LNCaP clone FGC (cell line): ENCODE data around the gene MTF2.

Experiments
- DNase-seq: peaks from one replicate; pipeline ENCODE4 v3.0.0-alpha.2; 2011; ENCODE audit warnings: low read depth
- H3K4me3 ChIP-seq: 2 replicates; pipeline ENCODE4 v1.5.1; 2011; ENCODE audit warnings: mild to moderate bottlenecking, low read depth, low read length, control low read depth
- CTCF ChIP-seq: IDR thresholded peaks from 2 replicates; pipeline ENCODE4 v1.5.1; 2012; ENCODE audit warnings: mild to moderate bottlenecking; ENCODE audit not compliant: control insufficient read depth, insufficient read depth; ENCODE audit errors: extremely low read depth

MTF2 gene

GRCh38 chr1:93111561-93111960 lies 32.5 kb downstream of the MTF2 start:
- no peak for TF ChIP-seq CTCF
- H3K4me3 ChIP-seq = no peak overlapping the region
- DNase-seq = no peak

GRCh38 chr1:93113127-93113526 lies 34.0 kb downstream of the MTF2 start:
- TF ChIP-seq CTCF = no peak
- no peak overlapping the region for H3K4me3 ChIP-seq
- DNase-seq = no peak

GRCh38 chr1:93114391-93114790 lies 35.3 kb downstream of the MTF2 start:
- no peak overlapping the region for H3K4me3 ChIP-seq
- DNase-seq = no peak
- TF ChIP-seq CTCF = no peak

- H3K4me3 ChIP-seq = no peak overlapping the region
- DNase-seq = no peak
- TF ChIP-seq CTCF = no peak
Measured at GRCh38 chr1:93120614-93121013, 41.5 kb downstream of the MTF2 start.

GRCh38 chr1:93123201-93123783 lies 44.2 kb downstream of the MTF2 start:
- no peak for TF ChIP-seq CTCF
- no peak for DNase-seq
- no peak overlapping the region for H3K4me3 ChIP-seq

- no peak for DNase-seq
- TF ChIP-seq CTCF = no peak
- no peak overlapping the region for H3K4me3 ChIP-seq
Measured at GRCh38 chr1:93124556-93125355, 45.7 kb downstream of the MTF2 start.
